Measurements from ENCODE around the gene P4HA2. TPM values are rescaled to one million over a fixed set of nuclear protein-coding genes. Genes with fewer than 3 reads are reported as not detected.

The P4HA2 gene
- total and polyA plus RNA-seq, 8 donors: 9.0 to 109 (median 26.5) TPM

DNA sequence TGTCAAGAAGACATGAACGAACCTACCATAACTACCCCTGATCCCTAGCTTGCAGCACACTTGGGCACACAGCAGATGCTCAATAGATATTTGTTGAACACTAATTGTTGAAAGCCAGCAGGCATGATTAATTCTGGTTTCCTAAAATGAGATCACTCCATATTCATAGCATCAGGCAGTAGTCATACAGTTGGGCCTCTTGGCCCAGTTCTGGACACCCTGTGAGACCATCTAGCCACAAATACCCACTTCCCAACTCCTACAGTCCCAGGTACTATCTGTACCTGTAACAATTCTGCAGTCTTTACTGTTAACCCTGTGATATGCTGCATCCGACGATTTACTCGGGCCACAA is 24.2 kb downstream of the P4HA2 start:
- H3K27ac ChIP-seq: no peak overlapping the region
- no peak overlapping the region for H3K4me3 ChIP-seq
- TF ChIP-seq, protein P1, sequence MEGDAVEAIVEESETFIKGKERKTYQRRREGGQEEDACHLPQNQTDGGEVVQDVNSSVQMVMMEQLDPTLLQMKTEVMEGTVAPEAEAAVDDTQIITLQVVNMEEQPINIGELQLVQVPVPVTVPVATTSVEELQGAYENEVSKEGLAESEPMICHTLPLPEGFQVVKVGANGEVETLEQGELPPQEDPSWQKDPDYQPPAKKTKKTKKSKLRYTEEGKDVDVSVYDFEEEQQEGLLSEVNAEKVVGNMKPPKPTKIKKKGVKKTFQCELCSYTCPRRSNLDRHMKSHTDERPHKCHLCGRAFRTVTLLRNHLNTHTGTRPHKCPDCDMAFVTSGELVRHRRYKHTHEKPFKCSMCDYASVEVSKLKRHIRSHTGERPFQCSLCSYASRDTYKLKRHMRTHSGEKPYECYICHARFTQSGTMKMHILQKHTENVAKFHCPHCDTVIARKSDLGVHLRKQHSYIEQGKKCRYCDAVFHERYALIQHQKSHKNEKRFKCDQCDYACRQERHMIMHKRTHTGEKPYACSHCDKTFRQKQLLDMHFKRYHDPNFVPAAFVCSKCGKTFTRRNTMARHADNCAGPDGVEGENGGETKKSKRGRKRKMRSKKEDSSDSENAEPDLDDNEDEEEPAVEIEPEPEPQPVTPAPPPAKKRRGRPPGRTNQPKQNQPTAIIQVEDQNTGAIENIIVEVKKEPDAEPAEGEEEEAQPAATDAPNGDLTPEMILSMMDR (IDR thresholded peaks at IDR 0.05): no peak
- TF ChIP-seq POLR2A (IDR thresholded peaks at IDR 0.05): no peak
- no peak for TF ChIP-seq POLR2AphosphoS5 (IDR thresholded peaks at IDR 0.05)
- TF ChIP-seq EP300 (IDR thresholded peaks at IDR 0.05): no peak
- intact Hi-C loops (cut with DNase I; ENCODE audit: low total_unique reads): no loop called here
- no peaks in the 10 kb centered on the region for H3K4me1 ChIP-seq
- DNase-seq: no peak
- no peaks in the 10 kb centered on the region for H3K27me3 ChIP-seq
- H3K36me3 ChIP-seq: peaks cover 29 to 90% (median 83%) of the 10 kb centered on the region in 4 donors
- 89 to 94% (median 93%) methylated on average over 4 of the region's 4 CpGs for WGBS, 5 donors
- H3K9me3 ChIP-seq: no peaks in the 10 kb centered on the region

GRCh38 chr5:132202711-132203463 is 24.8 kb downstream of the P4HA2 start:
- Histone ChIP-seq H3K4me1 (no peaks in the 10 kb centered on the region), H3K4me3 (no peak overlapping the region), H3K36me3 (peaks cover 34 to 92% (median 86%) of the 10 kb centered on the region in 4 donors), H3K27ac (no peak overlapping the region), H3K9me3 (no peaks in the 10 kb centered on the region), H3K27me3 (no peaks in the 10 kb centered on the region)
- intact Hi-C loops (cut with DNase I; ENCODE audit: low total_unique reads): no loop called here
- no peak for DNase-seq
- TF ChIP-seq EP300 (IDR thresholded peaks at IDR 0.05) (no peak), POLR2AphosphoS5 (IDR thresholded peaks at IDR 0.05) (no peak), POLR2A (IDR thresholded peaks at IDR 0.05) (no peak)
- TF ChIP-seq, protein P1 (IDR thresholded peaks at IDR 0.05): no peak
- WGBS, 5 donors: 86 to 100% (median 93%) methylated on average over 2 of the region's 2 CpGs

GRCh38 chr5:132199116-132199680 is 28.5 kb downstream of the P4HA2 start:
- TF ChIP-seq EP300 (IDR thresholded peaks at IDR 0.05): no peak
- Histone ChIP-seq H3K27me3 (no peaks in the 10 kb centered on the region), H3K27ac (no peak overlapping the region), H3K9me3 (no peaks in the 10 kb centered on the region), H3K4me3 (no peak overlapping the region), H3K4me1 (no peaks in the 10 kb centered on the region), H3K36me3 (peaks cover 38 to 100% (median 97%) of the 10 kb centered on the region in 4 donors)
- intact Hi-C loops (cut with DNase I; ENCODE audit: low total_unique reads): no loop called here
- 81 to 92% (median 89%) methylated on average over 5 of the region's 5 CpGs for WGBS, 5 donors
- DNase-seq: no peak

GRCh38 chr5:132198571-132198970 is 29.1 kb downstream of the P4HA2 start:
- TF ChIP-seq EP300 (IDR thresholded peaks at IDR 0.05) (no peak), POLR2AphosphoS5 (IDR thresholded peaks at IDR 0.05) (no peak), POLR2A (IDR thresholded peaks at IDR 0.05) (no peak)
- TF ChIP-seq, protein P1 (IDR thresholded peaks at IDR 0.05): no peak
- Histone ChIP-seq H3K27me3 (no peaks in the 10 kb centered on the region), H3K4me3 (no peak overlapping the region), H3K36me3 (peaks cover 34 to 100% (median 97%) of the 10 kb centered on the region in 4 donors), H3K27ac (no peak overlapping the region), H3K9me3 (no peaks in the 10 kb centered on the region), H3K4me1 (no peaks in the 10 kb centered on the region)
- DNase-seq: no peak
- WGBS, 5 donors: 86 to 98% (median 95%) methylated on average over 5 of the region's 5 CpGs
- intact Hi-C loops (cut with DNase I; ENCODE audit: low total_unique reads): no loop called here

GRCh38 chr5:132195727-132196126 is 31.9 kb downstream of the P4HA2 start:
- peaks cover 31 to 97% (median 89%) of the 10 kb centered on the region in 4 donors for H3K36me3 ChIP-seq
- no peak for DNase-seq
- WGBS, 5 donors: 86 to 100% (median 97%) methylated on average over 1 of the region's 1 CpG

More at GRCh38 chr5:132195727-132196126, 31.9 kb downstream of the P4HA2 start:
- no peaks in the 10 kb centered on the region for H3K27me3 ChIP-seq
- intact Hi-C loops (cut with DNase I; ENCODE audit: low total_unique reads): no loop called here
- no peak overlapping the region for H3K4me3 ChIP-seq
- no peaks in the 10 kb centered on the region for H3K9me3 ChIP-seq
- no peak overlapping the region for H3K27ac ChIP-seq
- no peaks in the 10 kb centered on the region for H3K4me1 ChIP-seq
- TF ChIP-seq EP300 (IDR thresholded peaks at IDR 0.05) (no peak), POLR2AphosphoS5 (IDR thresholded peaks at IDR 0.05) (no peak), POLR2A (IDR thresholded peaks at IDR 0.05) (no peak)
- TF ChIP-seq, protein P1 (IDR thresholded peaks at IDR 0.05): no peak

Data from stomach (tissue), 9 donors.